Neural progenitor cell (in vitro differentiated cells): ENCODE measurements around the gene PANK4. TPM values are rescaled to one million over a fixed set of nuclear protein-coding genes. Genes with fewer than 3 reads are reported as not detected.

Experiments
- DNase-seq: peaks from one replicate; pipeline ENCODE4 v3.0.0-alpha.2; 2016; ENCODE audit warnings: low spot score
- H2AFZ ChIP-seq: fragments of 200-600 bp; sonication (generic); replicated peaks from 2 replicates; pipeline ENCODE4 v1.6.1; 2016; ENCODE audit warnings: antibody characterized with exemption
- H3F3A ChIP-seq: fragments of 200-600 bp; sonication (generic); 2 replicates; pipeline ENCODE4 v1.6.1; 2016; ENCODE audit warnings: antibody characterized with exemption, low read depth
- H3K27ac ChIP-seq: fragments of 200-600 bp; sonication (generic); 2 replicates; pipeline ENCODE4 v1.5.1; 2016; ENCODE audit warnings: mild to moderate bottlenecking
- H3K27me3 ChIP-seq: fragments of 200-600 bp; sonication (generic); 2 replicates; pipeline ENCODE4 v1.6.1; 2016; ENCODE audit warnings: mild to moderate bottlenecking, moderate library complexity
- H3K36me3 ChIP-seq: fragments of 200-600 bp; sonication (generic); 2 replicates; pipeline ENCODE4 v1.5.1; 2016
- H3K4me1 ChIP-seq: fragments of 200-600 bp; sonication (generic); 2 replicates; pipeline ENCODE4 v1.6.1; 2016; ENCODE audit warnings: mixed run types
- H3K4me2 ChIP-seq: fragments of 200-600 bp; sonication (generic); 2 replicates; pipeline ENCODE4 v1.6.1; 2016
- H3K4me3 ChIP-seq: fragments of 200-600 bp; sonication (generic); 2 replicates; pipeline ENCODE4 v1.5.1; 2016
- H3K79me2 ChIP-seq: fragments of 200-600 bp; sonication (generic); 2 replicates; pipeline ENCODE4 v1.6.1; 2016; ENCODE audit warnings: low read depth
- H3K9ac ChIP-seq: fragments of 200-600 bp; sonication (generic); 2 replicates; pipeline ENCODE4 v1.6.1; 2016
- H3K9me3 ChIP-seq: fragments of 200-600 bp; sonication (generic); 2 replicates; pipeline ENCODE4 v1.5.1; 2016; ENCODE audit warnings: low read depth
- H4K20me1 ChIP-seq: fragments of 200-600 bp; sonication (generic); 2 replicates; pipeline ENCODE4 v1.6.1; 2016; ENCODE audit warnings: low read depth
- H3K27ac Mint-ChIP-seq: 3 replicates; pipeline ENCODE4 v1.8.0; 2021; ENCODE audit warnings: mixed read lengths
- H3K27me3 Mint-ChIP-seq: 2 replicates; pipeline ENCODE4 v1.8.0; 2022; ENCODE audit warnings: low read depth, mild to moderate bottlenecking, inconsistent platforms, moderate library complexity, mixed read lengths; ENCODE audit not compliant: insufficient read depth
- H3K36me3 Mint-ChIP-seq: 3 replicates; pipeline ENCODE4 v1.8.0; 2021; ENCODE audit warnings: mixed read lengths
- H3K4me1 Mint-ChIP-seq: 3 replicates; pipeline ENCODE4 v1.8.0; 2021; ENCODE audit warnings: mixed read lengths
- H3K4me3 Mint-ChIP-seq: 3 replicates; pipeline ENCODE4 v1.8.0; 2021; ENCODE audit warnings: mild to moderate bottlenecking, moderate library complexity, mixed read lengths
- H3K9me3 Mint-ChIP-seq: 3 replicates; pipeline ENCODE4 v1.8.0; 2020; ENCODE audit warnings: mixed read lengths
- CTCF ChIP-seq: fragments of 200-600 bp; sonication (generic); IDR thresholded peaks from 2 replicates; pipeline ENCODE4 v1.5.1; 2017; ENCODE audit warnings: antibody characterized with exemption, mild to moderate bottlenecking
- EZH2 ChIP-seq: fragments of 200-600 bp; sonication (generic); IDR thresholded peaks from 2 replicates; pipeline ENCODE4 v1.6.1; 2017; ENCODE audit warnings: antibody characterized with exemption, mild to moderate bottlenecking, moderate library complexity
- EZH2phosphoT487 ChIP-seq: fragments of 200-600 bp; sonication (generic); IDR thresholded peaks from 2 replicates; pipeline ENCODE4 v1.6.1; 2017; ENCODE audit warnings: antibody characterized with exemption
- total RNA-seq: library from RNA; depleted of rRNA; stranded (reverse); fragments of >200 nt; gene quantifications from 2 replicates; pipeline ENCODE4 v1.2.3, GENCODE V29; 2015; ENCODE audit warnings: low replicate concordance

Gene PANK4
- total RNA-seq, 1 donor from 2014 or later = 30.6 TPM

- H3K27me3 Mint-ChIP-seq = peaks cover 5% of the 10 kb centered on the region
Measured at GRCh38 chr1:2479186-2479585, 47.2 kb downstream of the PANK4 start.

GRCh38 chr1:2477791-2478499 lies 48.5 kb downstream of the PANK4 start:
- Histone ChIP-seq H3K4me1 (peaks cover 51% of the 10 kb centered on the region), H3K4me3 (no peak overlapping the region), H3K79me2 (no peaks in the 10 kb centered on the region), H3K27ac (no peak overlapping the region), H3K9me3 (no peaks in the 10 kb centered on the region), H3K36me3 (no peaks in the 10 kb centered on the region), H4K20me1 (no peaks in the 10 kb centered on the region), H2AFZ (no peak overlapping the region), H3K9ac (no peak overlapping the region), H3K4me2 (peak overlapping the region; percentile 31), H3K27me3 (no peaks in the 10 kb centered on the region), H3F3A (no peaks in the 10 kb centered on the region)
- H3K4me3 Mint-ChIP-seq = no peak overlapping the region
- no peaks in the 10 kb centered on the region for H3K9me3 Mint-ChIP-seq
- DNase-seq = no peak
- H3K36me3 Mint-ChIP-seq = no peaks in the 10 kb centered on the region
- peaks cover 14% of the 10 kb centered on the region for H3K4me1 Mint-ChIP-seq
- H3K27ac Mint-ChIP-seq = no peak overlapping the region
- no peak for TF ChIP-seq EZH2
- TF ChIP-seq EZH2phosphoT487 = no peak
- TF ChIP-seq CTCF = no peak
- peaks cover 2% of the 10 kb centered on the region for H3K27me3 Mint-ChIP-seq

More at GRCh38 chr1:2479186-2479585, 47.2 kb downstream of the PANK4 start:
- TF ChIP-seq CTCF (no peak), EZH2phosphoT487 (no peak), EZH2 (no peak)
- peaks cover 3% of the 10 kb centered on the region for H3K9me3 Mint-ChIP-seq
- Histone ChIP-seq H4K20me1 (no peaks in the 10 kb centered on the region), H3K36me3 (no peaks in the 10 kb centered on the region), H3K9me3 (no peaks in the 10 kb centered on the region), H3F3A (no peaks in the 10 kb centered on the region), H3K4me2 (no peak overlapping the region), H3K27me3 (no peaks in the 10 kb centered on the region), H3K4me1 (peaks cover 40% of the 10 kb centered on the region), H3K9ac (no peak overlapping the region), H3K79me2 (no peaks in the 10 kb centered on the region), H3K27ac (no peak overlapping the region), H3K4me3 (no peak overlapping the region), H2AFZ (no peak overlapping the region)
- no peak overlapping the region for H3K27ac Mint-ChIP-seq
- H3K4me3 Mint-ChIP-seq = no peak overlapping the region
- no peaks in the 10 kb centered on the region for H3K36me3 Mint-ChIP-seq
- DNase-seq = no peak
- H3K4me1 Mint-ChIP-seq = peaks cover 11% of the 10 kb centered on the region

- Histone ChIP-seq H3K4me3 (no peak overlapping the region), H3K9me3 (no peaks in the 10 kb centered on the region), H4K20me1 (no peaks in the 10 kb centered on the region), H3K36me3 (no peaks in the 10 kb centered on the region), H3K4me1 (peaks cover 51% of the 10 kb centered on the region), H3K79me2 (no peaks in the 10 kb centered on the region), H3K4me2 (peak overlapping the region; percentile 31), H2AFZ (no peak overlapping the region), H3F3A (no peaks in the 10 kb centered on the region), H3K27ac (no peak overlapping the region), H3K9ac (no peak overlapping the region), H3K27me3 (no peaks in the 10 kb centered on the region)
- TF ChIP-seq EZH2 (no peak), EZH2phosphoT487 (no peak), CTCF (no peak)
- Mint-ChIP-seq H3K4me3 (no peak overlapping the region), H3K9me3 (no peaks in the 10 kb centered on the region), H3K27ac (peak overlapping the region; percentile 57), H3K36me3 (no peaks in the 10 kb centered on the region), H3K4me1 (peaks cover 20% of the 10 kb centered on the region), H3K27me3 (peaks cover 2% of the 10 kb centered on the region)
- no peak for DNase-seq
Measured at GRCh38 chr1:2477309-2477708, 49.1 kb downstream of the PANK4 start.
